Non-pigmented ciliary epithelial cell (primary cell): Measurements from ENCODE around the gene EYA2.
A peak's percentile ranks its signal among the peaks of the same experiment; 100 is the strongest.
"Not testable (repeated sequence)": the region's sequence is repeated elsewhere in the genome, so short reads cannot be mapped to it uniquely, and the experiment has no call there.

ENCODE experiments used
- DNase-seq: peaks from one replicate; pipeline ENCODE4 v3.0.0-alpha.2; 2010; ENCODE audit warnings: low read depth

EYA2 gene

GRCh38 chr20:47175493-47175892, 280.9 kb downstream of the EYA2 start:
- DNase-seq = no peak

GRCh38 chr20:47176217-47176616, 281.6 kb downstream of the EYA2 start:
- DNase-seq = not testable (repeated sequence)

GRCh38 chr20:47178277-47178676, 283.6 kb downstream of the EYA2 start:
- no peak for DNase-seq

GRCh38 chr20:47178851-47179250, 284.2 kb downstream of the EYA2 start:
- no peak for DNase-seq

DNA sequence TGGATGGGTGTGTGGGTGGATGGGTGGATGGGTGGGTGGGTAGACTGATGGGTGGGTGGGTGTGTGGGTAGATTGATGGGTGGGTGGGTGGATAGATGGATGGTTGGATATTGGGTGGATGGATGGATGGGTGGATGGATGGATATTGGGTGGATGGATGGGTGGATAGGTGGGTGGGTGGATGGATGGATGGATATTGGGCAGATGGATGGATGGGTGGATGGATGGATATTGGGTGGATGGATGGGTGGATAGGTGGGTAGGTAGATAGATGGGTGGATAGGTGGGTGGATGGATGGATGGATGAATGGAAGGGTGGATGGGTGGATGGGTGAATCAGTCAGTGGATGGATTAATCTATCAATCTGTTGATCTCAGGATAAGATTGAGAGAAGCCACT, 284.6 kb downstream of the EYA2 start:
- no peak for DNase-seq

GRCh38 chr20:47181056-47181862, 286.6 kb downstream of the EYA2 start:
- DNase-seq = peak; percentile 47

DNA sequence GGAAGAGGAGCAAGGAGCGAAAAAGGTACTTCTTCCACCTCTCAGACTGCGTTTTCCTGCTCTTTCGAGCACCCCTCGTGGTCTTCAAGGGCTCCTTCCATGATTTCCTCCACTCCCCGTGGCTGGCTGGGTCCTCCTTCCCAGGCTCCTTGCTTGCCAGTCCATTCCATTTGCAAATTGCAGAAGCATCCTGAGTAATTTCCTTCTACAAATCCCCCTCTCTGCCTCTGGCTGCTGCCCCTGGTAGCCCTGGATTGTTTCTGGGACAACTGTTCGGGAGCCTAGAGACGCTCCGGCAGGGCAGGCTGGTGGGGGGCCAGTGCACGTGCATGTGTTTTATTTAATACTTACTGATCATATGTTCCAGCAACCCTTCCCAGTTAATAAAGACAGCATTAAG, 288.7 kb downstream of the EYA2 start:
- no peak for DNase-seq

DNA sequence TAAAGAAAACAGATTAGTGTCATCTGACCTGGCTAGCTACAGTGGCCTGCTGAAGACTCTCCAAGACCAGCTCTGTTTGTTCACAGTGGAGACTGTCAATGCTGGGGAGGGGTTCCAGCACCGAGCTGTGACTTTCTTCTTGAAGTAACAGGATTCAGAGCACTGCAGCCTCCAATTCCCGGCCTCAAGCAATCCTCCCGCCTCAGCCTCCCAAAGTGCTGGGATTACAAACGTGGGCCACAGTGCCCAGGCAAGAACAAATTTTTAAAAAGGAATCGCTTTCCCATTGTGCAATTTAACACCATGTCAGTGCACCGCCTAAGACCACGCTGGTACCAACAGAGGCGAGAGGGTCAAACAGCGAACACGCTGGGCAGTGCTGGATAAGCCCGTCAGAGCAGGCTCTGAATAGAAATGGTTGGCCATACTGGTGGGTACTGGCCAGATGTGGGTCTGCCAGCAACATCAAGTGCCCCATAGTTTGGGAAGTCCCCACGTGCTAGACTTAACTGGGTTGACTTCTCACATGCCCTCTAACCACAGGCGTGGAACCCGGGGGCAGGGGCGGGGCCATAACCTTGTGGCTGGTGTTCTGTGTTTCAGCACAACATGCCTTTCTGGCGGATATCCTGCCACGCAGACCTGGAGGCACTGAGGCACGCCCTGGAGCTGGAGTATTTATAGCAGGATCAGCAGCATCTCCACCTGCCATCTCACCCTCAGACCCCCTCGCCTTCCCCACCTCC, 293.0 kb downstream of the EYA2 start:
- no peak for DNase-seq

DNA sequence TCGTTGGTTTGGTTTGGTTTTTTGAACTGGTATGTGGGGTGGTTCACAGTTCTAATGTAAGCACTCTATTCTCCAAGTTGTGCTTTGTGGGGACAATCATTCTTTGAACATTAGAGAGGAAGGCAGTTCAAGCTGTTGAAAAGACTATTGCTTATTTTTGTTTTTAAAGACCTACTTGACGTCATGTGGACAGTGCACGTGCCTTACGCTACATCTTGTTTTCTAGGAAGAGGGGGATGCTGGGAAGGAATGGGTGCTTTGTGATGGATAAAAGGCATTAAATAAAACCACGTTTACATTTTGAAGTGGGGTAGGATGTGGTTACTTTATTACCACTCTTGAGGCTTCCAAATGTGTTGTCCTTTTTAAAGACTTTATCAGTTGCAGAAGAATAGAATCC, 293.9 kb downstream of the EYA2 start:
- no peak for DNase-seq

- no peak for DNase-seq
Observed at GRCh38 chr20:47189060-47189459, 294.4 kb downstream of the EYA2 start.

GRCh38 chr20:47191074-47191673, 296.5 kb downstream of the EYA2 start:
- DNase-seq = no peak

DNA sequence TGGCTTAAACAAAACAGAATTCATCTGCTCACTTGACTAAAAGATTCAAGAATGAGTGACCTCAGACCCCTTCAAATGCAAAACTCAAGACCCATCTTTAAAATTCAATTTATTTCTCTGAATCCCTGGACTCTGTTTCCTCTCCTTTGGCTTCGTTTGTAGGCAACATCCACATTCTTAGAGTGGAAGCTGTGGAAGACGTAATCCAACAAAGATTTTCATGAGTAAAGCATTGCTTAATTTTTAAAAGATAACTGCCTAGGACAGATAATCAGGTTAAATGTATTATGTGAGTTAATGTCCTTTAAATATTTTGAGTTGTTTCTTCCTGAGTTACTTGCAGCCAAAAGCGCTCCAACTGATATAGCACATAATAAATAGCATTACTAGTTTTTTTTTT, 297.3 kb downstream of the EYA2 start:
- DNase-seq = no peak

- no peak for DNase-seq
Observed at GRCh38 chr20:47195573-47195972, 300.9 kb downstream of the EYA2 start.

GRCh38 chr20:47196091-47197081, 301.7 kb downstream of the EYA2 start:
- DNase-seq = no peak

GRCh38 chr20:47198254-47198671, 303.6 kb downstream of the EYA2 start:
- DNase-seq = no peak

GRCh38 chr20:47198996-47199552, 304.4 kb downstream of the EYA2 start:
- DNase-seq = no peak

- DNase-seq = no peak
Observed at GRCh38 chr20:47201074-47201730, 306.6 kb downstream of the EYA2 start.

- no peak for DNase-seq
Observed at GRCh38 chr20:47202733-47203667, 308.4 kb downstream of the EYA2 start.

- DNase-seq = peak; percentile 35
Observed at GRCh38 chr20:47204008-47204849, 309.6 kb downstream of the EYA2 start.
